H9 (cell line): Measurements from ENCODE around the gene DYRK3. TPM values are rescaled to one million over a fixed set of nuclear protein-coding genes. Genes with fewer than 3 reads are reported as not detected.

Experiments
- DNase-seq: peaks from one replicate; pipeline ENCODE4 v3.0.0-alpha.2; 2017
- H2AFZ ChIP-seq: one replicate; pipeline ENCODE4 v1.6.1; 2013; ENCODE audit warnings: mild to moderate bottlenecking, low read length, control low read depth, moderate library complexity
- H2AK5ac ChIP-seq: 2 replicates; pipeline ENCODE4 v1.6.1; 2013; ENCODE audit warnings: low read length, control low read depth, mixed read lengths; ENCODE audit not compliant: insufficient read length
- H2BK120ac ChIP-seq: one replicate; pipeline ENCODE4 v1.6.1; 2013; ENCODE audit warnings: low read depth, mild to moderate bottlenecking, low read length, control low read depth, inconsistent platforms; ENCODE audit not compliant: poor library complexity, severe bottlenecking
- H2BK12ac ChIP-seq: 2 replicates; pipeline ENCODE4 v1.6.1; 2013; ENCODE audit warnings: low read length, control low read depth, mixed read lengths, low read depth; ENCODE audit not compliant: insufficient read length
- H2BK15ac ChIP-seq: 2 replicates; pipeline ENCODE4 v1.6.1; 2013; ENCODE audit warnings: low read depth, low read length, control low read depth
- H2BK20ac ChIP-seq: one replicate; pipeline ENCODE4 v1.6.1; 2013; ENCODE audit warnings: low read depth, mild to moderate bottlenecking, low read length, control low read depth, inconsistent platforms; ENCODE audit not compliant: poor library complexity, severe bottlenecking
- H2BK5ac ChIP-seq: 2 replicates; pipeline ENCODE4 v1.6.1; 2013; ENCODE audit warnings: low read length, control low read depth, mixed read lengths; ENCODE audit not compliant: insufficient read length
- H3K14ac ChIP-seq: 2 replicates; pipeline ENCODE4 v1.6.1; 2013; ENCODE audit warnings: low read length, control low read depth; ENCODE audit not compliant: insufficient read depth
- H3K18ac ChIP-seq: 2 replicates; pipeline ENCODE4 v1.6.1; 2013; ENCODE audit warnings: low read depth, mild to moderate bottlenecking, mixed read lengths, low read length, control low read depth; ENCODE audit not compliant: insufficient read length
- H3K23ac ChIP-seq: 2 replicates; pipeline ENCODE4 v1.6.1; 2013; ENCODE audit warnings: low read length, control low read depth, mixed read lengths, low read depth; ENCODE audit not compliant: insufficient read length
- H3K23me2 ChIP-seq: 2 replicates; pipeline ENCODE4 v1.6.1; 2013; ENCODE audit warnings: low read depth, mild to moderate bottlenecking, mixed read lengths, low read length, control low read depth; ENCODE audit not compliant: insufficient read length, poor library complexity, severe bottlenecking
- H3K27ac ChIP-seq: 2 replicates; pipeline ENCODE4 v1.5.1; 2013; ENCODE audit warnings: low read length, control low read depth, mixed read lengths, low read depth; ENCODE audit not compliant: insufficient read length
- H3K27me3 ChIP-seq: 2 replicates; pipeline ENCODE4 v1.6.1; 2013; ENCODE audit warnings: low read length, control low read depth, inconsistent platforms; ENCODE audit not compliant: insufficient read depth
- H3K4ac ChIP-seq: 2 replicates; pipeline ENCODE4 v1.6.1; 2013; ENCODE audit warnings: low read depth, mild to moderate bottlenecking, control low read depth, inconsistent platforms, low read length, moderate library complexity
- H3K4me1 ChIP-seq: 2 replicates; pipeline ENCODE4 v1.6.1; 2013; ENCODE audit warnings: low read length, control low read depth, inconsistent platforms; ENCODE audit not compliant: insufficient read depth
- H3K4me2 ChIP-seq: 2 replicates; pipeline ENCODE4 v1.6.1; 2013; ENCODE audit warnings: low read length, control low read depth, mixed read lengths; ENCODE audit not compliant: insufficient read length, insufficient read depth
- H3K56ac ChIP-seq: 2 replicates; pipeline ENCODE4 v1.6.1; 2013; ENCODE audit warnings: low read depth, mild to moderate bottlenecking, mixed read lengths, low read length, control low read depth; ENCODE audit not compliant: insufficient read length
- H3K79me1 ChIP-seq: 2 replicates; pipeline ENCODE4 v1.6.1; 2013; ENCODE audit warnings: low read depth, mild to moderate bottlenecking, moderate library complexity, low read length, control low read depth, inconsistent platforms; ENCODE audit not compliant: insufficient read depth, poor library complexity, severe bottlenecking
- H3K79me2 ChIP-seq: 2 replicates; pipeline ENCODE4 v1.6.1; 2013; ENCODE audit warnings: low read length, control low read depth, inconsistent platforms; ENCODE audit not compliant: insufficient read depth
- H3K9ac ChIP-seq: 2 replicates; pipeline ENCODE4 v1.6.1; 2013; ENCODE audit warnings: low read length, control low read depth, mixed read lengths; ENCODE audit not compliant: insufficient read length; ENCODE audit errors: extremely low read depth
- H3K9me3 ChIP-seq: one replicate; pipeline ENCODE4 v1.6.1; 2013; ENCODE audit warnings: low read depth, low read length, inconsistent platforms; ENCODE audit not compliant: control insufficient read depth
- H3T11ph ChIP-seq: one replicate; pipeline ENCODE4 v1.6.1; 2013; ENCODE audit warnings: mild to moderate bottlenecking, low read length, control low read depth, inconsistent platforms
- H4K20me1 ChIP-seq: one replicate; pipeline ENCODE4 v1.6.1; 2013; ENCODE audit not compliant: control insufficient read depth, insufficient read length, insufficient read depth
- H4K5ac ChIP-seq: 2 replicates; pipeline ENCODE4 v1.6.1; 2013; ENCODE audit warnings: low read depth, mild to moderate bottlenecking, mixed read lengths, low read length, control low read depth; ENCODE audit not compliant: insufficient read length
- H4K8ac ChIP-seq: replicated peaks from 2 replicates; pipeline ENCODE4 v1.6.1; 2013; ENCODE audit warnings: low read length, control low read depth, mixed read lengths, low read depth; ENCODE audit not compliant: insufficient read length
- H4K91ac ChIP-seq: 2 replicates; pipeline ENCODE4 v1.6.1; 2013; ENCODE audit warnings: low read depth, mild to moderate bottlenecking, moderate library complexity, mixed read lengths, low read length, control low read depth; ENCODE audit not compliant: insufficient read length
- H3K27ac Mint-ChIP-seq, 3 experiments: 2 replicates in 2 of 3; 3 replicates in 1 of 3; pipeline ENCODE4 v1.8.0; 2020 to 2021; ENCODE audit warnings: mixed read lengths in 3 of 3, mild to moderate bottlenecking in 1 of 3, moderate library complexity in 1 of 3
- H3K27me3 Mint-ChIP-seq: 2 replicates; pipeline ENCODE4 v1.8.0; 2021; ENCODE audit warnings: low read depth, mild to moderate bottlenecking, moderate library complexity, mixed read lengths
- H3K36me3 Mint-ChIP-seq, 3 experiments: 2 replicates in 2 of 3; 3 replicates in 1 of 3; pipeline ENCODE4 v1.8.0; 2020 to 2021; ENCODE audit warnings: low read depth in 3 of 3, mixed read lengths in 3 of 3; ENCODE audit not compliant: insufficient read depth in 1 of 3
- H3K4me1 Mint-ChIP-seq, 2 experiments: 2 replicates each; pipeline ENCODE4 v1.8.0; 2020; ENCODE audit warnings: mixed read lengths in 2 of 2
- H3K4me3 Mint-ChIP-seq, 2 experiments: 2 replicates in 1 of 2; 3 replicates in 1 of 2; pipeline ENCODE4 v1.8.0; 2020 to 2021; ENCODE audit warnings: mild to moderate bottlenecking in 2 of 2, mixed read lengths in 2 of 2, moderate library complexity in 1 of 2
- H3K9me3 Mint-ChIP-seq, 2 experiments: 2 replicates in 1 of 2; 3 replicates in 1 of 2; pipeline ENCODE4 v1.8.0; 2020; ENCODE audit warnings: mild to moderate bottlenecking in 2 of 2, mixed read lengths in 2 of 2, moderate library complexity in 1 of 2
- WGBS: extraction: QIAGEN DNeasy Blood & Tissue Kit; methylation state at CpG from one replicate; pipeline ENCODE4 v1.1.7; 2013; ENCODE audit warnings: missing lambda C conversion rate, low lambda C conversion rate, mixed read lengths; ENCODE audit not compliant: insufficient read length; ENCODE audit errors: extremely low coverage; 5-methylcytosine and 5-hydroxymethylcytosine counted together
- total RNA-seq: library from RNA; stranded (reverse); gene quantifications from 2 replicates; pipeline ENCODE4 v1.2.1, GENCODE V29; 2021
- TF ChIP-seq, protein P1 (sequence below): fragments of 200-600 bp; sonication (generic); conservative IDR thresholded peaks from 3 replicates; pipeline ENCODE4 v1.8.0; 2021; ENCODE audit warnings: antibody characterized with exemption, mild to moderate bottlenecking

DYRK3 gene
- total RNA-seq, 1 experiment from 2014 or later = 4.7 TPM

DNA sequence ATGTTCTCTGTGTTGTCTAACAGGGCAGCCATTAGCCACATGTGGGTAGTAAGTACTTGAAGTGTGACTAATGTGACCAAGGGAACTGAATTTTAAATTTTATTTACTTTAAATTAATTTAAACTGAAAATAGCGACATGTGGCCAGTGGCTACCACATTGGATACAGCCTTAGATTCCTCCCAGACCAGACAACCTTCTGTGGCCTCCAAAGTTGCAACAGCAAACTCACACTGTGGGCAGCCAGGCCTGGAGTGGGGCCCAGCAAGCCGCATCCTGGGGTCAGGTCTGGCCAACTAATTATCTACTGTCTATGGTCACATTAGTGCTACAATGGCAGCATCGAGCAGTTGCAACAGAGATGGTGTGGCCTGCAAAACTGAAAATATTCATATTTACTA lies 34.8 kb upstream of the DYRK3 start:
- no peaks in the 10 kb centered on the region for H3K79me2 ChIP-seq
- H3K9me3 Mint-ChIP-seq = no peaks in the 10 kb centered on the region
- no peak overlapping the region for H4K8ac ChIP-seq
- H4K5ac ChIP-seq = no peak overlapping the region
- no peak overlapping the region for H3K4me2 ChIP-seq
- no peak overlapping the region for H3K27ac ChIP-seq
- H3K4me1 Mint-ChIP-seq = no peaks in the 10 kb centered on the region
- H3K79me1 ChIP-seq = no peaks in the 10 kb centered on the region
- no peak overlapping the region for H3K9ac ChIP-seq
- no peaks in the 10 kb centered on the region for H3K27me3 ChIP-seq
- TF ChIP-seq, protein P1, sequence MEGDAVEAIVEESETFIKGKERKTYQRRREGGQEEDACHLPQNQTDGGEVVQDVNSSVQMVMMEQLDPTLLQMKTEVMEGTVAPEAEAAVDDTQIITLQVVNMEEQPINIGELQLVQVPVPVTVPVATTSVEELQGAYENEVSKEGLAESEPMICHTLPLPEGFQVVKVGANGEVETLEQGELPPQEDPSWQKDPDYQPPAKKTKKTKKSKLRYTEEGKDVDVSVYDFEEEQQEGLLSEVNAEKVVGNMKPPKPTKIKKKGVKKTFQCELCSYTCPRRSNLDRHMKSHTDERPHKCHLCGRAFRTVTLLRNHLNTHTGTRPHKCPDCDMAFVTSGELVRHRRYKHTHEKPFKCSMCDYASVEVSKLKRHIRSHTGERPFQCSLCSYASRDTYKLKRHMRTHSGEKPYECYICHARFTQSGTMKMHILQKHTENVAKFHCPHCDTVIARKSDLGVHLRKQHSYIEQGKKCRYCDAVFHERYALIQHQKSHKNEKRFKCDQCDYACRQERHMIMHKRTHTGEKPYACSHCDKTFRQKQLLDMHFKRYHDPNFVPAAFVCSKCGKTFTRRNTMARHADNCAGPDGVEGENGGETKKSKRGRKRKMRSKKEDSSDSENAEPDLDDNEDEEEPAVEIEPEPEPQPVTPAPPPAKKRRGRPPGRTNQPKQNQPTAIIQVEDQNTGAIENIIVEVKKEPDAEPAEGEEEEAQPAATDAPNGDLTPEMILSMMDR = no peak
- WGBS = no CpG with 5 or more reads among the region's 3 CpGs
- no peaks in the 10 kb centered on the region for H3K4me1 ChIP-seq
- H2BK20ac ChIP-seq = no peak overlapping the region
- no peak overlapping the region for H4K91ac ChIP-seq
- no peak overlapping the region for H3K18ac ChIP-seq
- no peak overlapping the region for H2BK15ac ChIP-seq
- no peak overlapping the region for H2BK12ac ChIP-seq
- H4K20me1 ChIP-seq = no peaks in the 10 kb centered on the region
- no peak overlapping the region for H3K56ac ChIP-seq
- peaks cover 8 to 60% (median 48%) of the 10 kb centered on the region in 3 experiments; a peak in 6 of 7 replicates for H3K36me3 Mint-ChIP-seq
- H2AK5ac ChIP-seq = no peak overlapping the region
- H3K4ac ChIP-seq = no peak overlapping the region
- no peak overlapping the region for H3K4me3 Mint-ChIP-seq
- H3K9me3 ChIP-seq = no peaks in the 10 kb centered on the region
- H2BK120ac ChIP-seq = no peak overlapping the region
- H3K14ac ChIP-seq = no peak overlapping the region
- no peak overlapping the region for H3K23ac ChIP-seq
- H2BK5ac ChIP-seq = no peak overlapping the region
- no peak overlapping the region for H3K27ac Mint-ChIP-seq
- H3K27me3 Mint-ChIP-seq = no peaks in the 10 kb centered on the region
- no peak for DNase-seq
- no peak overlapping the region for H2AFZ ChIP-seq
- no peak overlapping the region for H3T11ph ChIP-seq
- no peaks in the 10 kb centered on the region for H3K23me2 ChIP-seq
